ENCODE data around the gene OR2A5.

OR2A5 gene

GRCh38 chr7:144102041-144102440 lies 53.3 kb downstream of the OR2A5 start:
- no peak for DNase-seq (ENCODE audit: low read depth)
- no peak for TF ChIP-seq CTCF (IDR thresholded peaks at IDR 0.05; ENCODE audit: control insufficient read depth, insufficient read depth, low read depth, low read length, missing control alignments)
- H3K4me3 ChIP-seq (ENCODE audit: control insufficient read depth, low read depth, low read length), result no peak overlapping the region

- no peak for TF ChIP-seq CTCF (IDR thresholded peaks at IDR 0.05; ENCODE audit: control insufficient read depth, insufficient read depth, low read depth, low read length, missing control alignments)
- no peak for DNase-seq (ENCODE audit: low read depth)
- no peak overlapping the region for H3K4me3 ChIP-seq (ENCODE audit: control insufficient read depth, low read depth, low read length)
Observed at GRCh38 chr7:144105211-144105610, 56.5 kb downstream of the OR2A5 start.

Data from AG09309 (cell line).